Caco-2 (cell line): ENCODE results near the gene LMTK3. TPM values are rescaled to one million over a fixed set of nuclear protein-coding genes. Genes with fewer than 3 reads are reported as not detected.

ENCODE experiments used
- BruUV-seq: library from RNA; stranded (reverse); fragments of 400-500 nt; replicated peaks from 2 replicates; lab custom pipeline; 2021; lab: Mats Ljungman, UMichigan
- CTCF ChIA-PET: fragments of 300-600 bp; sonication (Branson Sonifier 250); formaldehyde crosslinking; loops from one replicate; lab custom pipeline; 2022; ENCODE audit warnings: antibody characterized with exemption; lab: Charles Lee
- POLR2A ChIA-PET: fragments of 300-600 bp; sonication (Branson Sonifier 250); formaldehyde crosslinking; loops from one replicate; lab custom pipeline; 2022; ENCODE audit warnings: antibody characterized with exemption; lab: Charles Lee
- DNase-seq, 2 experiments: peaks; one replicate each; pipeline versions ENCODE4 v3.0.0 to v3.0.0-alpha.2; 2020 to 2022
- H3K27me3 ChIP-seq: replicated peaks from 2 replicates; pipeline ENCODE4 v1.6.0; 2011; ENCODE audit warnings: low read length; ENCODE audit not compliant: control insufficient read depth, insufficient read depth
- H3K36me3 ChIP-seq: 2 replicates; pipeline ENCODE4 v1.5.1; 2011; ENCODE audit warnings: low read length; ENCODE audit not compliant: control insufficient read depth, insufficient read depth
- H3K4me1 ChIP-seq: fragments of 250-450 bp; sonication (Bioruptor Pico); 2 replicates; pipeline ENCODE4 v1.5.1; 2020; ENCODE audit warnings: mild to moderate bottlenecking
- H3K4me3 ChIP-seq: 2 replicates; pipeline ENCODE4 v1.5.1; 2011; ENCODE audit warnings: low read depth, mild to moderate bottlenecking, control low read depth, low read length
- H3K9me3 ChIP-seq: fragments of 250-450 bp; sonication (Bioruptor Pico); 2 replicates; pipeline ENCODE4 v1.5.1; 2020; ENCODE audit warnings: mild to moderate bottlenecking, moderate library complexity
- H3K27ac Mint-ChIP-seq: one replicate; pipeline ENCODE4 v1.8.0; 2022; ENCODE audit warnings: mixed read lengths; ENCODE audit not compliant: unreplicated experiment
- H3K27me3 Mint-ChIP-seq: one replicate; pipeline ENCODE4 v1.8.0; 2022; ENCODE audit warnings: mixed read lengths; ENCODE audit not compliant: insufficient read depth, unreplicated experiment
- H3K36me3 Mint-ChIP-seq: one replicate; pipeline ENCODE4 v1.8.0; 2022; ENCODE audit warnings: mild to moderate bottlenecking, mixed read lengths; ENCODE audit not compliant: insufficient read depth, unreplicated experiment
- H3K4me1 Mint-ChIP-seq: one replicate; pipeline ENCODE4 v1.8.0; 2022; ENCODE audit warnings: low read depth, mixed read lengths; ENCODE audit not compliant: unreplicated experiment
- H3K4me3 Mint-ChIP-seq: one replicate; pipeline ENCODE4 v1.8.0; 2022; ENCODE audit warnings: mild to moderate bottlenecking, moderate library complexity, mixed read lengths; ENCODE audit not compliant: unreplicated experiment
- H3K9me3 Mint-ChIP-seq: one replicate; pipeline ENCODE4 v1.8.0; 2022; ENCODE audit warnings: mixed read lengths; ENCODE audit not compliant: unreplicated experiment
- intact Hi-C: fragments of 100-400 bp; cut with micrococcal nuclease; formaldehyde crosslinking; loops from one replicate; pipeline ENCODE4 v1.10.0; 2022; ENCODE audit not compliant: unreplicated experiment
- total RNA-seq: library from RNA; stranded (reverse); gene quantifications from 2 replicates; pipeline ENCODE4 v1.2.3, GENCODE V29; 2022
- TF ChIP-seq, protein P1 (sequence below), 2 experiments: fragments of 200-600 bp in 1 of 2; IDR thresholded peaks; 1 replicate in 1 of 2; 2 replicates in 1 of 2; pipeline versions ENCODE4 v1.5.1 to v1.8.0; 2011 to 2022; ENCODE audit warnings: antibody characterized with exemption in 1 of 2, control low read depth in 1 of 2, inconsistent platforms in 1 of 2, low read depth in 1 of 2, low read length in 1 of 2, mild to moderate bottlenecking in 1 of 2, moderate library complexity in 1 of 2; ENCODE audit not compliant: insufficient read depth in 1 of 2, severe bottlenecking in 1 of 2, unreplicated experiment in 1 of 2

Gene LMTK3
- total RNA-seq, 1 experiment from 2014 or later, result 22.6 TPM

DNA sequence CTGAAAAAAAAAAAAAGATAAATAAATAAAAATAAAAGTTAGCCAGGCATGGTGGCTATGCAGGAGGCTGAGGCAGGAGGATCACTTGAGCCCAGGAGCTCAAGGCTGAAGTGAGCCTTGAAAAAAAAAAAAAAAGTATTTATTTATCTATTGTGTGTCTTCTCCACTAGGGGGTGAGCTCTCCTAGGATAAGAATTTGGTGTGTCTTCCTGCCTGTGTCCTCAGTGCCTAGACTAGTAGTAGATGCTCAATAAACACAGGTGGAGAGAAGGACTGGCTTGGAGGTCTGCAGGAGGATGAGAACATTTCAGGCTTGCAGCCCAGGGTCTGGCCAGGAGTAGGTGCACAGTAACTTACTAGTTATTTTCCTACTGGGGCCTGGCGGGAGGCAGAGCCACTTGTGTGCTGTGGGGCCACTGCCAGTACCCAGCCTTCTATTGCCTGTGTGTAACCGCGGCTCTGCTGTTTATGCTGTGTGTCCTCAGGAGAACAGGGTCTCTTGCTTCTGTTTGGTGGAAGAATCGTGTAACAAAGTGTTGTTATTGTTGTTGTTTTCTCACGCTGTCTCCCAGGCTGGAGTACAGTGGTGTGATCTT, 5.4 kb downstream of the LMTK3 start:
- no peak overlapping the region for H3K27ac Mint-ChIP-seq
- TF ChIP-seq, protein P1, sequence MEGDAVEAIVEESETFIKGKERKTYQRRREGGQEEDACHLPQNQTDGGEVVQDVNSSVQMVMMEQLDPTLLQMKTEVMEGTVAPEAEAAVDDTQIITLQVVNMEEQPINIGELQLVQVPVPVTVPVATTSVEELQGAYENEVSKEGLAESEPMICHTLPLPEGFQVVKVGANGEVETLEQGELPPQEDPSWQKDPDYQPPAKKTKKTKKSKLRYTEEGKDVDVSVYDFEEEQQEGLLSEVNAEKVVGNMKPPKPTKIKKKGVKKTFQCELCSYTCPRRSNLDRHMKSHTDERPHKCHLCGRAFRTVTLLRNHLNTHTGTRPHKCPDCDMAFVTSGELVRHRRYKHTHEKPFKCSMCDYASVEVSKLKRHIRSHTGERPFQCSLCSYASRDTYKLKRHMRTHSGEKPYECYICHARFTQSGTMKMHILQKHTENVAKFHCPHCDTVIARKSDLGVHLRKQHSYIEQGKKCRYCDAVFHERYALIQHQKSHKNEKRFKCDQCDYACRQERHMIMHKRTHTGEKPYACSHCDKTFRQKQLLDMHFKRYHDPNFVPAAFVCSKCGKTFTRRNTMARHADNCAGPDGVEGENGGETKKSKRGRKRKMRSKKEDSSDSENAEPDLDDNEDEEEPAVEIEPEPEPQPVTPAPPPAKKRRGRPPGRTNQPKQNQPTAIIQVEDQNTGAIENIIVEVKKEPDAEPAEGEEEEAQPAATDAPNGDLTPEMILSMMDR (IDR thresholded peaks at IDR 0.05; ENCODE audit: insufficient read depth in 1 of 2, low read depth in 1 of 2, low read length in 1 of 2, severe bottlenecking in 1 of 2, unreplicated experiment in 1 of 2), result peak; percentile 29 to 61
- BruUV-seq, result no TSS peak
- peak in 1 of 2 experiments; percentile 50 for DNase-seq
- CTCF ChIA-PET, result interaction anchor here (0.6 to 5.9 kb wide), 17 partner anchors 12 to 185 kb away, joined by 3 to 112 read pairs (median 4); partner anchors contain the start of genes RPL18 and SPHK2
- POLR2A ChIA-PET, result interaction anchor here (0.6 to 1.1 kb wide), 5 partner anchors 13 to 146 kb away, joined by 3 to 10 read pairs (median 4); no protein-coding TSS in a partner anchor
- H3K9me3 Mint-ChIP-seq, result no peaks in the 10 kb centered on the region
- Histone ChIP-seq H3K9me3 (no peaks in the 10 kb centered on the region), H3K4me1 (peaks cover 18% of the 10 kb centered on the region; the same call in 1 of the 2 replicates), H3K27me3 (no peaks in the 10 kb centered on the region), H3K4me3 (no peak overlapping the region), H3K36me3 (no peaks in the 10 kb centered on the region)
- H3K36me3 Mint-ChIP-seq, result peaks cover 15% of the 10 kb centered on the region
- no peaks in the 10 kb centered on the region for H3K27me3 Mint-ChIP-seq
- no peak overlapping the region for H3K4me3 Mint-ChIP-seq
- intact Hi-C loops, result loop anchor here (1.0 kb wide), 1 partner anchor 78 kb away; no protein-coding TSS in a partner anchor
- H3K4me1 Mint-ChIP-seq, result peaks cover 17% of the 10 kb centered on the region

DNA sequence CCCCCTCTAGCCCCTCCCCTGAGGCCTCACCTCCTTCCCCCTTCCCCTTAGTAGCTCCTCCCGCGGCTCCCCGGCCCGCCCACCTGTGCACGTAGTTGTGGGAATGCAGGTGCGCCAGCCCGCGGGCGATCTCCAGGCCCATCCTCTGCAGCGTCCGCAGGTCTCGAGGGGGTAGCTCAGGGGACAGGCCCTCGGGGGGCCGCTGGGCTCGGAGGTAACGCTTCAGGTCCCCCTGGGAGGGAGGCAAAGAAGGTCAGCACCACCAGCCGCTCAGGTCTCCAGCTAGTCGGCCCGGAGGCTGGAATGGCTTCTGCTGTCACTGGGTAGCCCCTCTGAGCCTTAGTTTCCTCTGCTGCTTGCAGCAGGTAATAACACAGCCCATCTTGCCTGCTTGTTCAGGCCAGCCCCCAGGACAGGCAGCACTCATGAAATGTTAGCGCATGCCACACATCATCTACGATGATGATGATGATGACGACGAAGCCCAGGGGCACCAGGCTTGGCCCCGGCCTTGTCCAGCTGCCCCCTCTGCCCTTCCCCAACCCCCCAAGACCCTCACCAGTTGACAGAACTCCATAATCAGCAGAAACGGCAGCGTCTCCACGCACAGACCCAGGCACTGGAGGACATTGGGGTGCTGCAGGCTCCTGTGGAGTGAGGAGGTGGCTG, 9.2 kb downstream of the LMTK3 start:
- DNase-seq, result no peak
- Histone ChIP-seq H3K27me3 (no peaks in the 10 kb centered on the region), H3K4me3 (peak overlapping the region; percentile 34), H3K9me3 (no peaks in the 10 kb centered on the region), H3K36me3 (no peaks in the 10 kb centered on the region), H3K4me1 (peaks cover 15% of the 10 kb centered on the region)
- TSS peak; percentile 94 for BruUV-seq
- Mint-ChIP-seq H3K27me3 (no peaks in the 10 kb centered on the region), H3K27ac (peak overlapping the region; percentile 94), H3K4me1 (peaks cover 22% of the 10 kb centered on the region), H3K36me3 (peaks cover 18% of the 10 kb centered on the region), H3K9me3 (no peaks in the 10 kb centered on the region), H3K4me3 (peak overlapping the region; percentile 80)
- CTCF ChIA-PET, result interaction anchor here (0.6 to 1.8 kb wide), 22 partner anchors 9 to 809 kb away, joined by 3 to 46 read pairs (median 5); partner anchors contain the start of genes KDELR1, SYNGR4 and TMEM143
- intact Hi-C loops, result loop anchor here (1.0 to 5.0 kb wide), 7 partner anchors 8 to 170 kb away; partner anchors contain the start of genes DBP and GRWD1
- TF ChIP-seq, protein P1 (IDR thresholded peaks at IDR 0.05; ENCODE audit: insufficient read depth in 1 of 2, low read depth in 1 of 2, low read length in 1 of 2, severe bottlenecking in 1 of 2, unreplicated experiment in 1 of 2), result no peak
- POLR2A ChIA-PET, result interaction anchor here (0.6 to 1.5 kb wide), 20 partner anchors 9 to 1206 kb away, joined by 3 to 22 read pairs (median 6); partner anchors contain the start of genes RPL18, SPHK2 and SYNGR4
